Keratinocyte (primary cell): ENCODE data around the gene SAFB. TPM values are rescaled to one million over a fixed set of nuclear protein-coding genes. Genes with fewer than 3 reads are reported as not detected.

Experiments
- DNase-seq: peaks from one replicate; pipeline ENCODE4 v3.0.0-alpha.2; 2011; ENCODE audit warnings: low read depth, missing footprints, low spot score
- FAIRE-seq: peaks from 2 replicates; lab custom pipeline; 2011; peaks lifted over from hg19 to GRCh38; lab: Jason Lieb, UNC
- H2AFZ ChIP-seq: 2 replicates; pipeline ENCODE4 v1.6.0; 2012; ENCODE audit warnings: low read length, control low read depth, inconsistent platforms; ENCODE audit not compliant: control insufficient read depth
- H3K27ac ChIP-seq: 2 replicates; pipeline ENCODE4 v1.5.1; 2011; ENCODE audit warnings: low read length; ENCODE audit not compliant: control insufficient read depth, insufficient read depth
- H3K27me3 ChIP-seq: 3 replicates; pipeline ENCODE4 v1.6.0; 2011; ENCODE audit warnings: low read length; ENCODE audit not compliant: control insufficient read depth, insufficient read depth; ENCODE audit errors: extremely low read depth
- H3K36me3 ChIP-seq, 2 experiments: 2 replicates in 1 of 2; 3 replicates in 1 of 2; pipeline ENCODE4 v1.5.1; 2011; ENCODE audit warnings: low read length in 2 of 2, mild to moderate bottlenecking in 1 of 2; ENCODE audit not compliant: control insufficient read depth in 2 of 2, insufficient read depth in 2 of 2; ENCODE audit errors: extremely low read depth in 1 of 2
- H3K4me1 ChIP-seq: 3 replicates; pipeline ENCODE4 v1.5.1; 2011; ENCODE audit warnings: low read length; ENCODE audit not compliant: control insufficient read depth, insufficient read depth; ENCODE audit errors: extremely low read depth
- H3K4me2 ChIP-seq: 3 replicates; pipeline ENCODE4 v1.6.0; 2011; ENCODE audit warnings: low read depth, low read length; ENCODE audit not compliant: control insufficient read depth, insufficient read depth; ENCODE audit errors: extremely low read depth
- H3K4me3 ChIP-seq, 3 experiments: fragments of 200-600 bp in 1 of 3; sonication (generic) in 1 of 3; 2 replicates in 2 of 3; 3 replicates in 1 of 3; pipeline ENCODE4 v1.5.1; 2011 to 2016; ENCODE audit warnings: low read length in 3 of 3, mild to moderate bottlenecking in 3 of 3, control low read depth in 2 of 3, inconsistent platforms in 1 of 3, low read depth in 1 of 3, mixed read lengths in 1 of 3, mixed run types in 1 of 3, moderate library complexity in 1 of 3; ENCODE audit not compliant: control insufficient read depth in 2 of 3, insufficient read depth in 2 of 3; ENCODE audit errors: extremely low read depth in 1 of 3
- H3K79me2 ChIP-seq: 2 replicates; pipeline ENCODE4 v1.6.0; 2012; ENCODE audit warnings: low read length; ENCODE audit not compliant: control insufficient read depth, insufficient read depth
- H3K9ac ChIP-seq: 3 replicates; pipeline ENCODE4 v1.6.0; 2011; ENCODE audit warnings: low read length; ENCODE audit not compliant: control insufficient read depth, insufficient read depth; ENCODE audit errors: extremely low read depth
- H3K9me1 ChIP-seq: 3 replicates; pipeline ENCODE4 v1.6.0; 2011; ENCODE audit warnings: low read length; ENCODE audit not compliant: control insufficient read depth, insufficient read depth; ENCODE audit errors: extremely low read depth
- H3K9me3 ChIP-seq: 2 replicates; pipeline ENCODE4 v1.5.1; 2012; ENCODE audit warnings: low read depth, low read length; ENCODE audit not compliant: control insufficient read depth
- H4K20me1 ChIP-seq: 3 replicates; pipeline ENCODE4 v1.6.0; 2011; ENCODE audit warnings: low read length; ENCODE audit not compliant: control insufficient read depth, insufficient read depth; ENCODE audit errors: extremely low read depth
- CTCF ChIP-seq, 3 experiments: IDR thresholded peaks in 1 of 3; conservative IDR thresholded peaks in 1 of 3; optimal IDR thresholded peaks in 1 of 3; 2 replicates in 2 of 3; 3 replicates in 1 of 3; pipeline versions ENCODE3 to v1.5.1; 2011; ENCODE audit warnings: low read length in 3 of 3, mild to moderate bottlenecking in 3 of 3, moderate library complexity in 2 of 3, control low read depth in 1 of 3, inconsistent platforms in 1 of 3; ENCODE audit not compliant: insufficient read depth in 2 of 3; ENCODE audit errors: extremely low read depth in 1 of 3
- EZH2 ChIP-seq: IDR thresholded peaks from one replicate; pipeline ENCODE4 v1.6.1; 2012; ENCODE audit warnings: inconsistent platforms, mild to moderate bottlenecking, low read length, moderate library complexity
- dilution Hi-C: fragments of 300-500 bp; cut with MboI; formaldehyde crosslinking; loops from one replicate; pipeline ENCODE4 v1.7.0; 2020; ENCODE audit warnings: low sequenced_read_pairs; ENCODE audit not compliant: extremely low pct_ligation_motif_present
- polyA plus RNA-seq, 5 experiments: library from polyadenylated mRNA; depleted of rRNA in 3 of 5; stranded (reverse) in 3 of 5; stranded (forward) in 1 of 5; unstranded in 1 of 5; fragments of >200 nt; gene quantifications; 1 replicate in 1 of 5; 2 replicates in 3 of 5; 3 replicates in 1 of 5; pipeline versions ENCODE4 v1.2.1 to v1.2.3, GENCODE V29; 2011 to 2012; ENCODE audit warnings: missing spikeins in 2 of 5, low read depth in 1 of 5, low replicate concordance in 1 of 5

Gene SAFB
- polyA plus RNA-seq, 1 donor (not counting 4 experiments of a cell fraction or from before 2014, with no cell fraction given): 34.0 TPM

- H3K79me2 ChIP-seq: peaks cover 35% of the 10 kb centered on the region
- H3K27me3 ChIP-seq: no peaks in the 10 kb centered on the region
- H3K4me1 ChIP-seq: peaks cover 10% of the 10 kb centered on the region
- DNase-seq (no peak), FAIRE-seq (no peak)
- H3K36me3 ChIP-seq: peaks cover 34 to 49% of the 10 kb centered on the region in 2 experiments
- no peak for TF ChIP-seq CTCF (optimal IDR thresholded peaks at IDR 0.05 in 1 of 3, IDR thresholded peaks at IDR 0.05 in 1 of 3, conservative IDR thresholded peaks at IDR 0.05 in 1 of 3; ENCODE audit: extremely low read depth in 1 of 3, insufficient read depth in 2 of 3, low read length in 3 of 3)
- TF ChIP-seq EZH2: no peak
- H3K9ac ChIP-seq: no peak overlapping the region
- H3K9me1 ChIP-seq: no peaks in the 10 kb centered on the region
- no peak overlapping the region for H3K27ac ChIP-seq
- H3K9me3 ChIP-seq: no peaks in the 10 kb centered on the region
- no peak overlapping the region for H2AFZ ChIP-seq
- dilution Hi-C loops: no loop called here
- no peak overlapping the region for H3K4me2 ChIP-seq
- no peak overlapping the region for H3K4me3 ChIP-seq
- H4K20me1 ChIP-seq: peaks cover 13% of the 10 kb centered on the region
Measured at GRCh38 chr19:5713228-5713627, 90.3 kb downstream of the SAFB start.

- Histone ChIP-seq H3K9ac (no peak overlapping the region), H3K4me3 (no peak overlapping the region), H3K9me1 (no peaks in the 10 kb centered on the region), H3K4me1 (peaks cover 19% of the 10 kb centered on the region), H3K9me3 (no peaks in the 10 kb centered on the region), H3K27ac (no peak overlapping the region), H3K27me3 (no peaks in the 10 kb centered on the region), H3K36me3 (peaks cover 31 to 49% of the 10 kb centered on the region in 2 experiments), H3K79me2 (peaks cover 51% of the 10 kb centered on the region), H2AFZ (no peak overlapping the region), H4K20me1 (peaks cover 13% of the 10 kb centered on the region), H3K4me2 (no peak overlapping the region)
- TF ChIP-seq EZH2 (no peak), CTCF (optimal IDR thresholded peaks at IDR 0.05 in 1 of 3, IDR thresholded peaks at IDR 0.05 in 1 of 3, conservative IDR thresholded peaks at IDR 0.05 in 1 of 3; ENCODE audit: extremely low read depth in 1 of 3, insufficient read depth in 2 of 3, low read length in 3 of 3) (no peak)
- no peak for DNase-seq
- dilution Hi-C loops: no loop called here
- FAIRE-seq: no peak
Measured at GRCh38 chr19:5714816-5715215, 91.9 kb downstream of the SAFB start.
